Measurements from ENCODE around the gene SLC16A10. TPM values are rescaled to one million over a fixed set of nuclear protein-coding genes. Genes with fewer than 3 reads are reported as not detected.

Gene SLC16A10
- total RNA-seq, 1 donor from 2014 or later: 4.8 TPM

GRCh38 chr6:111256646-111257045, 169.3 kb downstream of the SLC16A10 start:
- Mint-ChIP-seq H3K27ac (no peak overlapping the region), H3K9me3 (no peaks in the 10 kb centered on the region), H3K4me1 (peaks cover 42% of the 10 kb centered on the region), H3K36me3 (no peaks in the 10 kb centered on the region), H3K27me3 (ENCODE audit: insufficient read depth, low read depth) (peaks cover 2% of the 10 kb centered on the region), H3K4me3 (no peak overlapping the region)
- Histone ChIP-seq H3F3A (ENCODE audit: low read depth) (peaks cover 34% of the 10 kb centered on the region), H3K27me3 (peaks cover 12% of the 10 kb centered on the region), H3K4me1 (peaks cover 31% of the 10 kb centered on the region), H2AFZ (replicated peaks) (no peak overlapping the region), H3K36me3 (no peaks in the 10 kb centered on the region), H3K9me3 (ENCODE audit: low read depth) (no peaks in the 10 kb centered on the region), H3K9ac (no peak overlapping the region), H3K79me2 (ENCODE audit: low read depth) (peaks cover 21% of the 10 kb centered on the region), H4K20me1 (ENCODE audit: low read depth) (peaks cover 10% of the 10 kb centered on the region), H3K4me3 (no peak overlapping the region), H3K27ac (no peak overlapping the region), H3K4me2 (no peak overlapping the region)
- no peak for DNase-seq (ENCODE audit: low spot score)
- TF ChIP-seq CTCF (IDR thresholded peaks at IDR 0.05): peak; percentile 18
- no peak for TF ChIP-seq EZH2 (IDR thresholded peaks at IDR 0.05)

- Histone ChIP-seq H2AFZ (replicated peaks) (no peak overlapping the region), H3F3A (ENCODE audit: low read depth) (peaks cover 28% of the 10 kb centered on the region), H3K9me3 (ENCODE audit: low read depth) (no peaks in the 10 kb centered on the region), H3K4me2 (no peak overlapping the region), H3K27me3 (peaks cover 12% of the 10 kb centered on the region), H4K20me1 (ENCODE audit: low read depth) (peaks cover 10% of the 10 kb centered on the region), H3K27ac (no peak overlapping the region), H3K4me3 (no peak overlapping the region), H3K79me2 (ENCODE audit: low read depth) (peaks cover 32% of the 10 kb centered on the region), H3K4me1 (peaks cover 28% of the 10 kb centered on the region), H3K36me3 (no peaks in the 10 kb centered on the region), H3K9ac (no peak overlapping the region)
- H3K27ac Mint-ChIP-seq: no peak overlapping the region
- no peak for DNase-seq (ENCODE audit: low spot score)
- no peaks in the 10 kb centered on the region for H3K27me3 Mint-ChIP-seq (ENCODE audit: insufficient read depth, low read depth)
- H3K4me1 Mint-ChIP-seq: peaks cover 37% of the 10 kb centered on the region
- no peak overlapping the region for H3K4me3 Mint-ChIP-seq
- H3K36me3 Mint-ChIP-seq: no peaks in the 10 kb centered on the region
- H3K9me3 Mint-ChIP-seq: no peaks in the 10 kb centered on the region
- TF ChIP-seq CTCF (IDR thresholded peaks at IDR 0.05) (no peak), EZH2phosphoT487 (IDR thresholded peaks at IDR 0.05) (no peak), EZH2 (IDR thresholded peaks at IDR 0.05) (no peak)
Observed at GRCh38 chr6:111258010-111258409, 170.7 kb downstream of the SLC16A10 start.

- Histone ChIP-seq H3K9ac (no peak overlapping the region), H2AFZ (replicated peaks) (peak overlapping the region; percentile 86)
Observed at GRCh38 chr6:111258615-111259088, 171.3 kb downstream of the SLC16A10 start.

More at GRCh38 chr6:111258615-111259088, 171.3 kb downstream of the SLC16A10 start:
- Histone ChIP-seq H3K27ac (no peak overlapping the region), H3K27me3 (peaks cover 12% of the 10 kb centered on the region), H4K20me1 (ENCODE audit: low read depth) (peaks cover 10% of the 10 kb centered on the region), H3K4me1 (peaks cover 28% of the 10 kb centered on the region), H3K9me3 (ENCODE audit: low read depth) (no peaks in the 10 kb centered on the region), H3K36me3 (no peaks in the 10 kb centered on the region), H3K4me3 (peak overlapping the region; percentile 15), H3F3A (ENCODE audit: low read depth) (peaks cover 28% of the 10 kb centered on the region), H3K4me2 (peak overlapping the region; percentile 65), H3K79me2 (ENCODE audit: low read depth) (peaks cover 32% of the 10 kb centered on the region)
- Mint-ChIP-seq H3K27ac (peak overlapping the region; percentile 12), H3K9me3 (no peaks in the 10 kb centered on the region), H3K36me3 (peaks cover 1% of the 10 kb centered on the region), H3K27me3 (ENCODE audit: insufficient read depth, low read depth) (no peaks in the 10 kb centered on the region), H3K4me1 (peaks cover 36% of the 10 kb centered on the region), H3K4me3 (peak overlapping the region; percentile 89)
- DNase-seq (ENCODE audit: low spot score): no peak
- TF ChIP-seq EZH2 (IDR thresholded peaks at IDR 0.05) (no peak), EZH2phosphoT487 (IDR thresholded peaks at IDR 0.05) (no peak), CTCF (IDR thresholded peaks at IDR 0.05) (no peak)
